GM21423 (cell line): ENCODE results near the gene SMIM27.
"Not testable (repeated sequence)": the region's sequence is repeated elsewhere in the genome, so short reads cannot be mapped to it uniquely, and the experiment has no call there.

ENCODE experiments used
- ATAC-seq: cut with Tn5 transposase; IDR thresholded peaks from one replicate; pipeline ENCODE4 v1.9.1; 2021; ENCODE audit warnings: mild to moderate bottlenecking, moderate library complexity; ENCODE audit not compliant: unreplicated experiment

Gene SMIM27

GRCh38 chr9:32596096-32596865, 44.2 kb downstream of the SMIM27 start:
- ATAC-seq: no peak

GRCh38 chr9:32596936-32597335, 44.8 kb downstream of the SMIM27 start:
- no peak for ATAC-seq

- not testable (repeated sequence) for ATAC-seq
Measured at GRCh38 chr9:32599021-32599420, 46.9 kb downstream of the SMIM27 start.
